Panc1 (cell line): ENCODE measurements around the gene DAZAP2.

Experiments
- POLR2AphosphoS5 ChIP-seq: IDR thresholded peaks from 2 replicates; pipeline ENCODE4 v1.6.1; 2012; ENCODE audit warnings: mild to moderate bottlenecking, low read depth, low read length, moderate library complexity
- SIN3A ChIP-seq: IDR thresholded peaks from 2 replicates; pipeline ENCODE4 v1.6.1; 2012; ENCODE audit warnings: low read depth, mild to moderate bottlenecking, low read length, moderate library complexity, borderline replicate concordance; ENCODE audit not compliant: insufficient read depth
- TF ChIP-seq, protein P1 (sequence below): fragments of 450-650 bp; IDR thresholded peaks from 2 replicates; pipeline ENCODE4 v1.5.1; 2017; ENCODE audit warnings: mild to moderate bottlenecking
- TF ChIP-seq, protein P2 (sequence below), 2 experiments: IDR thresholded peaks; 2 replicates each; pipeline ENCODE4 v1.6.1; 2011 to 2012; ENCODE audit warnings: low read depth in 2 of 2, control low read depth in 1 of 2, low read length in 1 of 2, mild to moderate bottlenecking in 1 of 2, moderate library complexity in 1 of 2; ENCODE audit not compliant: insufficient read depth in 1 of 2

DNA sequence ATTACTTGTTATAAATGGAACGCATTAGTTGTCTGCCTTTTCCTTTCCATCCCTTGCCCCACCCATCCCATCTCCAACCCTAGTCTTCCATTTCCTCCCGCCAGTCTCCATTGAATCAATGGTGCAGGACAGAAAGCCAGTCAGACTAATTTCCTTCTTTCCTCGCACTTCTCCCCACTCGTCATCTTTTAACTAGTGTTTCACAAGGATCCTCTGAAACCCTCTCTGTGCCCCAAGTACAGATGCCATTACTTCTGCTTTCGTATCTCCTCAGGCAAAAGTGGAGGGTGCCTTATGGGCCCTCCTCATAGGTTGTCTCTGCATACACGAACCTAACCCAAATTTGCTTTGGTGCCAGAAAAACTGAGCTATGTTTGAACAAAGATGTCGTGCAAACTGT is 4.2 kb downstream of the DAZAP2 start:
- TF ChIP-seq, protein P1, sequence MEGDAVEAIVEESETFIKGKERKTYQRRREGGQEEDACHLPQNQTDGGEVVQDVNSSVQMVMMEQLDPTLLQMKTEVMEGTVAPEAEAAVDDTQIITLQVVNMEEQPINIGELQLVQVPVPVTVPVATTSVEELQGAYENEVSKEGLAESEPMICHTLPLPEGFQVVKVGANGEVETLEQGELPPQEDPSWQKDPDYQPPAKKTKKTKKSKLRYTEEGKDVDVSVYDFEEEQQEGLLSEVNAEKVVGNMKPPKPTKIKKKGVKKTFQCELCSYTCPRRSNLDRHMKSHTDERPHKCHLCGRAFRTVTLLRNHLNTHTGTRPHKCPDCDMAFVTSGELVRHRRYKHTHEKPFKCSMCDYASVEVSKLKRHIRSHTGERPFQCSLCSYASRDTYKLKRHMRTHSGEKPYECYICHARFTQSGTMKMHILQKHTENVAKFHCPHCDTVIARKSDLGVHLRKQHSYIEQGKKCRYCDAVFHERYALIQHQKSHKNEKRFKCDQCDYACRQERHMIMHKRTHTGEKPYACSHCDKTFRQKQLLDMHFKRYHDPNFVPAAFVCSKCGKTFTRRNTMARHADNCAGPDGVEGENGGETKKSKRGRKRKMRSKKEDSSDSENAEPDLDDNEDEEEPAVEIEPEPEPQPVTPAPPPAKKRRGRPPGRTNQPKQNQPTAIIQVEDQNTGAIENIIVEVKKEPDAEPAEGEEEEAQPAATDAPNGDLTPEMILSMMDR = no peak
- TF ChIP-seq, protein P2, sequence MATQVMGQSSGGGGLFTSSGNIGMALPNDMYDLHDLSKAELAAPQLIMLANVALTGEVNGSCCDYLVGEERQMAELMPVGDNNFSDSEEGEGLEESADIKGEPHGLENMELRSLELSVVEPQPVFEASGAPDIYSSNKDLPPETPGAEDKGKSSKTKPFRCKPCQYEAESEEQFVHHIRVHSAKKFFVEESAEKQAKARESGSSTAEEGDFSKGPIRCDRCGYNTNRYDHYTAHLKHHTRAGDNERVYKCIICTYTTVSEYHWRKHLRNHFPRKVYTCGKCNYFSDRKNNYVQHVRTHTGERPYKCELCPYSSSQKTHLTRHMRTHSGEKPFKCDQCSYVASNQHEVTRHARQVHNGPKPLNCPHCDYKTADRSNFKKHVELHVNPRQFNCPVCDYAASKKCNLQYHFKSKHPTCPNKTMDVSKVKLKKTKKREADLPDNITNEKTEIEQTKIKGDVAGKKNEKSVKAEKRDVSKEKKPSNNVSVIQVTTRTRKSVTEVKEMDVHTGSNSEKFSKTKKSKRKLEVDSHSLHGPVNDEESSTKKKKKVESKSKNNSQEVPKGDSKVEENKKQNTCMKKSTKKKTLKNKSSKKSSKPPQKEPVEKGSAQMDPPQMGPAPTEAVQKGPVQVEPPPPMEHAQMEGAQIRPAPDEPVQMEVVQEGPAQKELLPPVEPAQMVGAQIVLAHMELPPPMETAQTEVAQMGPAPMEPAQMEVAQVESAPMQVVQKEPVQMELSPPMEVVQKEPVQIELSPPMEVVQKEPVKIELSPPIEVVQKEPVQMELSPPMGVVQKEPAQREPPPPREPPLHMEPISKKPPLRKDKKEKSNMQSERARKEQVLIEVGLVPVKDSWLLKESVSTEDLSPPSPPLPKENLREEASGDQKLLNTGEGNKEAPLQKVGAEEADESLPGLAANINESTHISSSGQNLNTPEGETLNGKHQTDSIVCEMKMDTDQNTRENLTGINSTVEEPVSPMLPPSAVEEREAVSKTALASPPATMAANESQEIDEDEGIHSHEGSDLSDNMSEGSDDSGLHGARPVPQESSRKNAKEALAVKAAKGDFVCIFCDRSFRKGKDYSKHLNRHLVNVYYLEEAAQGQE (IDR thresholded peaks at IDR 0.05; ENCODE audit: insufficient read depth in 1 of 2, low read depth in 2 of 2, low read length in 1 of 2) = no peak
- TF ChIP-seq POLR2AphosphoS5 (no peak), SIN3A (no peak)
